Naive thymus-derived CD4-positive, alpha-beta T cell (primary cell): Measurements from ENCODE around the gene PPP1R13L. TPM values are rescaled to one million over a fixed set of nuclear protein-coding genes. Genes with fewer than 3 reads are reported as not detected.
A peak's percentile ranks its signal among the peaks of the same experiment; 100 is the strongest.

Experiments
- ATAC-seq: fragments of 150-1000 bp; cut with Tn5 transposase; 2 replicates; pipeline ENCODE4 v1.10.0; 2021; ENCODE audit warnings: mild to moderate bottlenecking, moderate library complexity
- CTCF ChIA-PET: fragments of 350-600 bp; sonication (Branson Sonifier 250); formaldehyde crosslinking; loops from one replicate; lab custom pipeline; 2021; ENCODE audit warnings: antibody characterized with exemption; lab: Charles Lee
- POLR2A ChIA-PET: fragments of 350-600 bp; sonication (Branson Sonifier 250); formaldehyde crosslinking; loops from one replicate; lab custom pipeline; 2021; ENCODE audit warnings: antibody characterized with exemption, inconsistent platforms; lab: Charles Lee
- DNase-seq, 9 donors: peaks; one replicate each; pipeline versions ENCODE4 v3.0.0 to v3.0.0-alpha.2; 2020 to 2022; ENCODE audit warnings: mixed read lengths in 1 of 9
- H3K27ac ChIP-seq: one replicate; pipeline ENCODE4 v1.7.0; 2013; ENCODE audit warnings: mild to moderate bottlenecking, low read depth, low read length, moderate library complexity
- H3K27me3 ChIP-seq, 2 donors: one replicate each; pipeline ENCODE4 v1.7.0; 2013; ENCODE audit warnings: low read length in 2 of 2, mild to moderate bottlenecking in 2 of 2, moderate library complexity in 2 of 2; ENCODE audit not compliant: control insufficient read depth in 2 of 2, insufficient read depth in 2 of 2
- H3K36me3 ChIP-seq, 3 experiments: 1 replicate in 2 of 3; 2 replicates in 1 of 3; pipeline ENCODE4 v1.7.0; 2013; ENCODE audit warnings: low read length in 3 of 3, mild to moderate bottlenecking in 3 of 3, moderate library complexity in 1 of 3; ENCODE audit not compliant: insufficient read depth in 3 of 3, control insufficient read depth in 2 of 3
- H3K4me1 ChIP-seq, 2 donors: one replicate each; pipeline ENCODE4 v1.7.0; 2013; ENCODE audit warnings: low read length in 2 of 2, mild to moderate bottlenecking in 2 of 2, moderate library complexity in 1 of 2; ENCODE audit not compliant: control insufficient read depth in 2 of 2, insufficient read depth in 2 of 2
- H3K4me3 ChIP-seq: 2 replicates; pipeline ENCODE4 v1.7.0; 2013; ENCODE audit warnings: mild to moderate bottlenecking, low read length
- H3K9me3 ChIP-seq, 3 experiments: 1 replicate in 2 of 3; 2 replicates in 1 of 3; pipeline ENCODE4 v1.7.0; 2013; ENCODE audit warnings: low read length in 3 of 3; ENCODE audit not compliant: control insufficient read depth in 2 of 3
- H3K27ac Mint-ChIP-seq, 9 donors: one replicate each; pipeline ENCODE4 v1.8.0; 2020 to 2022; ENCODE audit warnings: mixed read lengths in 9 of 9, mild to moderate bottlenecking in 8 of 9, moderate library complexity in 5 of 9, inconsistent platforms in 2 of 9
- H3K27me3 Mint-ChIP-seq, 5 donors: one replicate each; pipeline ENCODE4 v1.8.0; 2021 to 2022; ENCODE audit warnings: mixed read lengths in 5 of 5, mild to moderate bottlenecking in 1 of 5
- H3K36me3 Mint-ChIP-seq, 5 donors: one replicate each; pipeline ENCODE4 v1.8.0; 2020 to 2022; ENCODE audit warnings: mixed read lengths in 5 of 5, mild to moderate bottlenecking in 3 of 5, inconsistent platforms in 1 of 5
- H3K4me1 Mint-ChIP-seq, 7 donors: one replicate each; pipeline ENCODE4 v1.8.0; 2020 to 2022; ENCODE audit warnings: mixed read lengths in 7 of 7, mild to moderate bottlenecking in 3 of 7, inconsistent platforms in 1 of 7
- H3K4me3 Mint-ChIP-seq, 10 donors: one replicate each; pipeline ENCODE4 v1.8.0; 2020 to 2022; ENCODE audit warnings: mild to moderate bottlenecking in 10 of 10, mixed read lengths in 10 of 10, moderate library complexity in 6 of 10, inconsistent platforms in 2 of 10
- H3K9me3 Mint-ChIP-seq, 11 donors: one replicate each; pipeline ENCODE4 v1.8.0; 2020 to 2022; ENCODE audit warnings: mixed read lengths in 11 of 11, mild to moderate bottlenecking in 4 of 11, inconsistent platforms in 1 of 11, moderate library complexity in 1 of 11
- intact Hi-C, 2 donors: fragments of 100-400 bp; cut with micrococcal nuclease; formaldehyde crosslinking; loops; one replicate each; pipeline ENCODE4 v1.15.1; 2023
- polyA plus RNA-seq, 2 donors: library from polyadenylated mRNA; unstranded; fragments of 300-500 nt; fragmentation: Illumina TruSeq; gene quantifications; one replicate each; pipeline ENCODE4 v1.2.3, GENCODE V29; 2021
- total RNA-seq, 6 experiments: library from RNA in 5 of 6; stranded (reverse) in 5 of 6; gene quantifications; 1 replicate in 5 of 6; 2 replicates in 1 of 6; pipeline ENCODE4 v1.2.3 and lab custom pipeline; 2021 to 2026

The PPP1R13L gene
- total and polyA plus RNA-seq, 7 experiments from 2014 or later: 0.56 to 24.4 (median 3.2) TPM

GRCh38 chr19:45403272-45403671 is 1.6 kb downstream of the PPP1R13L start:
- Mint-ChIP-seq H3K4me3 (peak overlapping the region in 5 of 10 donors; percentile 27 to 96 (median 91)), H3K9me3 (no peaks in the 10 kb centered on the region), H3K27me3 (peaks cover 20 to 33% (median 27%) of the 10 kb centered on the region in 5 donors), H3K36me3 (peaks cover 0 to 7% (median 0%) of the 10 kb centered on the region in 5 donors), H3K4me1 (peaks cover 20 to 49% (median 34%) of the 10 kb centered on the region in 7 donors), H3K27ac (no peak overlapping the region)
- intact Hi-C loops: loop anchor here in 1 of 2 donors (10.0 kb wide), 1 partner anchor 592 kb away; the partner anchor contains the start of gene CCDC61
- Histone ChIP-seq H3K27ac (no peak overlapping the region), H3K36me3 (no peaks in the 10 kb centered on the region), H3K4me1 (peaks cover 20 to 25% of the 10 kb centered on the region in 2 donors), H3K27me3 (peaks cover 10 to 23% of the 10 kb centered on the region in 2 donors), H3K4me3 (no peak overlapping the region), H3K9me3 (no peaks in the 10 kb centered on the region)
- CTCF ChIA-PET: interaction anchor here (0.9 kb wide), 1 partner anchor 82 kb away, joined by 4 read pairs; no protein-coding TSS in a partner anchor
- DNase-seq (no peak), ATAC-seq (no peak)
- POLR2A ChIA-PET: no interaction called here

GRCh38 chr19:45402298-45403061 is 2.4 kb downstream of the PPP1R13L start:
- no peaks in the 10 kb centered on the region for H3K9me3 Mint-ChIP-seq
- H3K27ac Mint-ChIP-seq: no peak overlapping the region
- Histone ChIP-seq H3K36me3 (no peaks in the 10 kb centered on the region), H3K27ac (no peak overlapping the region), H3K4me1 (peaks cover 20 to 25% of the 10 kb centered on the region in 2 donors), H3K4me3 (no peak overlapping the region), H3K27me3 (peaks cover 10 to 23% of the 10 kb centered on the region in 2 donors), H3K9me3 (no peaks in the 10 kb centered on the region)
- ChIA-PET POLR2A (interaction anchor here (0.7 to 1.7 kb wide), 3 partner anchors 31 to 1841 kb away, joined by 3 to 7 read pairs (median 4); no protein-coding TSS in a partner anchor), CTCF (interaction anchor here (0.6 to 1.5 kb wide), 3 partner anchors 9 to 82 kb away, joined by 4 to 5 read pairs (median 4); no protein-coding TSS in a partner anchor)
- no peak overlapping the region for H3K4me3 Mint-ChIP-seq
- ATAC-seq: no peak
- intact Hi-C loops: loop anchor here in 1 of 2 donors (10.0 kb wide), 1 partner anchor 592 kb away; the partner anchor contains the start of gene CCDC61
- H3K4me1 Mint-ChIP-seq: peaks cover 20 to 47% (median 33%) of the 10 kb centered on the region in 7 donors
- peaks cover 25 to 40% (median 32%) of the 10 kb centered on the region in 5 donors for H3K27me3 Mint-ChIP-seq
- H3K36me3 Mint-ChIP-seq: peaks cover 0 to 11% (median 0%) of the 10 kb centered on the region in 5 donors
- DNase-seq: peak in 3 of 9 donors; percentile 26 to 46 (median 29)

GRCh38 chr19:45401815-45402214 is 3.1 kb downstream of the PPP1R13L start:
- Histone ChIP-seq H3K4me3 (no peak overlapping the region), H3K9me3 (no peaks in the 10 kb centered on the region), H3K4me1 (peaks cover 15 to 19% of the 10 kb centered on the region in 2 donors), H3K27ac (no peak overlapping the region), H3K27me3 (peaks cover 10 to 23% of the 10 kb centered on the region in 2 donors), H3K36me3 (no peaks in the 10 kb centered on the region)
- Mint-ChIP-seq H3K4me3 (peak overlapping the region in 1 of 10 donors; percentile 23), H3K36me3 (peaks cover 0 to 14% (median 0%) of the 10 kb centered on the region in 5 donors), H3K4me1 (peaks cover 20 to 47% (median 30%) of the 10 kb centered on the region in 7 donors), H3K27me3 (peaks cover 31 to 46% (median 39%) of the 10 kb centered on the region in 5 donors), H3K27ac (no peak overlapping the region), H3K9me3 (no peaks in the 10 kb centered on the region)
- ATAC-seq (no peak), DNase-seq (no peak)
- CTCF ChIA-PET: interaction anchor here (0.6 to 1.5 kb wide), 2 partner anchors 10 to 77 kb away, joined by 4 to 5 read pairs; no protein-coding TSS in a partner anchor
- POLR2A ChIA-PET: interaction anchor here (0.6 to 1.7 kb wide), 4 partner anchors 30 to 1840 kb away, joined by 3 to 7 read pairs (median 4); no protein-coding TSS in a partner anchor
- intact Hi-C loops: loop anchor here in 1 of 2 donors (10.0 kb wide), 1 partner anchor 593 kb away; the partner anchor contains the start of gene CCDC61

GRCh38 chr19:45400192-45400591 is 4.7 kb downstream of the PPP1R13L start:
- H3K4me1 ChIP-seq: peaks cover 10 to 12% of the 10 kb centered on the region in 2 donors
- no peak for ATAC-seq
- H3K36me3 Mint-ChIP-seq: peaks cover 0 to 20% (median 0%) of the 10 kb centered on the region in 5 donors
- ChIA-PET CTCF (interaction anchor here (0.6 kb wide), 1 partner anchor 299 kb away, joined by 3 read pairs; no protein-coding TSS in a partner anchor), POLR2A (no interaction called here)
- no peak overlapping the region for H3K4me3 Mint-ChIP-seq
- H3K4me1 Mint-ChIP-seq: peaks cover 7 to 35% (median 17%) of the 10 kb centered on the region in 7 donors
- H3K27ac ChIP-seq: no peak overlapping the region
- intact Hi-C loops: loop anchor here in 1 of 2 donors (10.0 kb wide), 1 partner anchor 595 kb away; the partner anchor contains the start of gene CCDC61
- H3K27ac Mint-ChIP-seq: no peak overlapping the region
- H3K9me3 Mint-ChIP-seq: no peaks in the 10 kb centered on the region
- DNase-seq: no peak
- peaks cover 37 to 44% (median 43%) of the 10 kb centered on the region in 5 donors for H3K27me3 Mint-ChIP-seq
- no peaks in the 10 kb centered on the region for H3K36me3 ChIP-seq
- no peaks in the 10 kb centered on the region for H3K9me3 ChIP-seq
- H3K4me3 ChIP-seq: no peak overlapping the region
- H3K27me3 ChIP-seq: peaks cover 10 to 23% of the 10 kb centered on the region in 2 donors

GRCh38 chr19:45395821-45396617 is 8.8 kb downstream of the PPP1R13L start:
- Mint-ChIP-seq H3K9me3 (no peaks in the 10 kb centered on the region), H3K27me3 (peaks cover 17 to 30% (median 20%) of the 10 kb centered on the region in 5 donors), H3K27ac (no peak overlapping the region), H3K4me3 (no peak overlapping the region), H3K36me3 (peaks cover 0 to 18% (median 0%) of the 10 kb centered on the region in 5 donors), H3K4me1 (peaks cover 0 to 16% (median 7%) of the 10 kb centered on the region in 7 donors)
- no peaks in the 10 kb centered on the region for H3K36me3 ChIP-seq
- intact Hi-C loops: no loop called here
- ChIA-PET POLR2A (no interaction called here), CTCF (no interaction called here)
- peaks cover 0 to 4% of the 10 kb centered on the region in 2 donors for H3K4me1 ChIP-seq
- no peak overlapping the region for H3K4me3 ChIP-seq
- no peak for DNase-seq
- H3K27ac ChIP-seq: no peak overlapping the region
- ATAC-seq: no peak
- no peaks in the 10 kb centered on the region for H3K9me3 ChIP-seq
- peaks cover 0 to 5% of the 10 kb centered on the region in 2 donors for H3K27me3 ChIP-seq
